Mesendoderm (in vitro differentiated cells): ENCODE data around the gene NTRK3.

Experiments
- DNase-seq: peaks from one replicate; pipeline ENCODE4 v3.0.0; 2013
- H2AK5ac ChIP-seq: 2 replicates; pipeline ENCODE4 v1.6.1; 2013; ENCODE audit warnings: low read length, inconsistent platforms
- H2BK120ac ChIP-seq: 2 replicates; pipeline ENCODE4 v1.6.1; 2013; ENCODE audit warnings: low read depth, mild to moderate bottlenecking, low read length, moderate library complexity, mixed read lengths
- H2BK15ac ChIP-seq: replicated peaks from 2 replicates; pipeline ENCODE4 v1.6.1; 2013; ENCODE audit warnings: low read depth, mild to moderate bottlenecking, moderate library complexity
- H2BK5ac ChIP-seq: 2 replicates; pipeline ENCODE4 v1.6.1; 2013; ENCODE audit warnings: low read length, inconsistent platforms
- H3K18ac ChIP-seq: 2 replicates; pipeline ENCODE4 v1.6.1; 2013; ENCODE audit warnings: mild to moderate bottlenecking, low read length, mixed read lengths
- H3K23ac ChIP-seq: one replicate; pipeline ENCODE4 v1.6.1; 2013; ENCODE audit warnings: low read length
- H3K27ac ChIP-seq: 2 replicates; pipeline ENCODE4 v1.5.1; 2013; ENCODE audit warnings: low read depth, mild to moderate bottlenecking, inconsistent platforms, low read length, moderate library complexity
- H3K27me3 ChIP-seq: 2 replicates; pipeline ENCODE4 v1.6.1; 2013; ENCODE audit warnings: low read length, control low read depth, mild to moderate bottlenecking, inconsistent platforms; ENCODE audit not compliant: insufficient read depth, poor library complexity
- H3K36me3 ChIP-seq: 2 replicates; pipeline ENCODE4 v1.6.1; 2013; ENCODE audit warnings: low read length, inconsistent platforms; ENCODE audit not compliant: control insufficient read depth, insufficient read depth
- H3K4ac ChIP-seq: one replicate; pipeline ENCODE4 v1.6.1; 2013; ENCODE audit warnings: low read depth, mild to moderate bottlenecking, low read length, moderate library complexity
- H3K4me1 ChIP-seq: 2 replicates; pipeline ENCODE4 v1.6.1; 2013; ENCODE audit warnings: low read depth, low read length, inconsistent platforms; ENCODE audit not compliant: control insufficient read depth
- H3K4me2 ChIP-seq: 2 replicates; pipeline ENCODE4 v1.6.1; 2013; ENCODE audit warnings: low read length
- H3K4me3 ChIP-seq: 2 replicates; pipeline ENCODE4 v1.5.1; 2013; ENCODE audit warnings: mild to moderate bottlenecking, low read length
- H3K56ac ChIP-seq: one replicate; pipeline ENCODE4 v1.6.1; 2013; ENCODE audit warnings: low read length
- H3K79me1 ChIP-seq: 2 replicates; pipeline ENCODE4 v1.6.1; 2013; ENCODE audit warnings: low read length, inconsistent platforms
- H3K79me2 ChIP-seq: 2 replicates; pipeline ENCODE4 v1.6.1; 2013; ENCODE audit warnings: mild to moderate bottlenecking, low read length; ENCODE audit not compliant: control insufficient read depth, insufficient read depth
- H3K9ac ChIP-seq: 2 replicates; pipeline ENCODE4 v1.6.1; 2013; ENCODE audit warnings: low read length, inconsistent platforms
- H4K5ac ChIP-seq: one replicate; pipeline ENCODE4 v1.6.1; 2013; ENCODE audit warnings: low read length
- H4K8ac ChIP-seq: one replicate; pipeline ENCODE4 v1.6.1; 2013; ENCODE audit warnings: low read depth, mild to moderate bottlenecking, control low read depth, low read length, moderate library complexity
- WGBS: extraction: QIAGEN DNeasy Blood & Tissue Kit; methylation state at CpG from one replicate; pipeline ENCODE4 v1.1.7; 2013; ENCODE audit warnings: low lambda C conversion rate, missing lambda C conversion rate; ENCODE audit not compliant: insufficient coverage; ENCODE audit errors: extremely low coverage; 5-methylcytosine and 5-hydroxymethylcytosine counted together

Gene NTRK3

DNA sequence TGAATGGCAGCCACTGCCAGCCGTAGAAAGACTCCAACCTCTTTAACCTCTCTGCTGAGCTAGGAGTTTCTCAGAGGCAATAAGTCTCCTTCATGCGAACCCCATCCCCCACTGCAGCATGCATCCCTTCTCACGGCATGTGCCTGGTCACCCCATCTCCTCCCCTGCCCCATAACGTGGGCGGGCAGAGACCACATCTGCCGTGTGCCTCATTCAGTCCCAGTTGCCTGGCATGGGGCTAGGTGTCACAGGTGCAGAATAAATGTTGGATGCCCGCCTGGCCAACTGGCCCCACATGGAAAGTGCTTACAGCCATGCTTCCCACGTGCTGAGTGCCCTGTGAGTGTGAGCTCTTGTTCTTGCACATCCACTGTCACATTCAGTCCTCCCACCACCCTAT lies 43.5 kb upstream of the NTRK3 start:
- H3K36me3 ChIP-seq, result no peaks in the 10 kb centered on the region
- H2BK120ac ChIP-seq, result no peak overlapping the region
- H3K9ac ChIP-seq, result no peak overlapping the region
- no CpG with 5 or more reads among the region's 8 CpGs for WGBS
- H4K5ac ChIP-seq, result no peak overlapping the region
- H4K8ac ChIP-seq, result no peak overlapping the region
- H3K4me1 ChIP-seq, result no peaks in the 10 kb centered on the region
- no peaks in the 10 kb centered on the region for H3K27me3 ChIP-seq
- no peak overlapping the region for H3K18ac ChIP-seq
- H3K27ac ChIP-seq, result no peak overlapping the region
- no peak overlapping the region for H2BK15ac ChIP-seq
- H3K79me1 ChIP-seq, result no peaks in the 10 kb centered on the region
- no peak overlapping the region for H2BK5ac ChIP-seq
- H3K4me2 ChIP-seq, result no peak overlapping the region
- no peaks in the 10 kb centered on the region for H3K79me2 ChIP-seq
- H3K23ac ChIP-seq, result no peak overlapping the region
- no peak for DNase-seq
- H3K4ac ChIP-seq, result no peak overlapping the region
- no peak overlapping the region for H3K56ac ChIP-seq
- no peak overlapping the region for H2AK5ac ChIP-seq
- no peak overlapping the region for H3K4me3 ChIP-seq

DNA sequence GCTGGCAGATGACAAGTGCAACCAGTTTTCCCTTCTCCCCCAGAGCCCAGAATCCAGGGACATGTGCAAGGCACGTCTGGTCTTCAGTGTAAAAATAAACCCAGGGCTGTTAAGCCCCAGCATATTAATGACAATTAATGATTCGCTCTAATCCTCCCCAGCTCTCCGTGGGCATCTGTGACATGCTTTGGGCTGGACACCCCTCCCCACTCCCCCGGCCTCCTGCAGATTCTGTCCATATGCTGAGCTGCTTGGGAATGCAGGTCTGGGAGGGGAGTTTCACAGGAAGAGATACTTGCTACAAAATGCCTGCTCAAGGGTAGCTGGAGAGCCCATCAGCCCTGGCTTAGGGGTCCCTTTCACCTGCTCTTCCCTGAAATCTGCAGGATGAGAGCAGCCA lies 43.0 kb upstream of the NTRK3 start:
- Histone ChIP-seq H3K23ac (no peak overlapping the region), H3K56ac (no peak overlapping the region), H3K9ac (no peak overlapping the region), H3K27ac (no peak overlapping the region), H3K4ac (no peak overlapping the region), H3K36me3 (no peaks in the 10 kb centered on the region), H3K79me1 (no peaks in the 10 kb centered on the region), H4K5ac (no peak overlapping the region), H3K4me3 (no peak overlapping the region), H3K18ac (no peak overlapping the region), H2BK15ac (no peak overlapping the region), H2BK5ac (no peak overlapping the region), H3K4me2 (no peak overlapping the region), H3K27me3 (no peaks in the 10 kb centered on the region), H3K4me1 (no peaks in the 10 kb centered on the region), H2AK5ac (no peak overlapping the region), H4K8ac (no peak overlapping the region), H2BK120ac (no peak overlapping the region), H3K79me2 (no peaks in the 10 kb centered on the region)
- no CpG with 5 or more reads among the region's 4 CpGs for WGBS
- DNase-seq, result peak; percentile 23

DNA sequence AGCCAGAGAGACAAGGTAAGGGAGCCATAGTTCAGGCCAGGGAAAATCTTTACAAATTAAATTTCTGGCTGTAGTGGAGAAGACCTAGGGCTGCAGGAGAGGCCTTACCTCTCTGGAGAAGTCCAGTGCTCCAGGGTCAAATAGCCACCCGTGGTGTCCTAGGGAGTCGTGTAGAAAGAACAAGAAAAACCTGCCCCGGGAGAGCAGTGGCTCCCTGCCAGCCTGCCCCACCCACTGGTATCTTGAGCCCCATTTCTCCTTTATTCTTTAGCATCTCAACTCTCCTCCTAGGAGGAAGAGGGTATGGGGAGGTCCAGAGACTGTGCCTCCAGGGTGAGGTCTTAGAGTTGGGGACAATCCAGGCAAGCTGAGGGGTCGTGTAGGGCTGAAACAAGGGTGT lies 32.1 kb upstream of the NTRK3 start:
- no peaks in the 10 kb centered on the region for H3K27me3 ChIP-seq
- no peak overlapping the region for H3K27ac ChIP-seq
- no peaks in the 10 kb centered on the region for H3K79me2 ChIP-seq
- DNase-seq, result no peak
- WGBS, result no CpG with 5 or more reads among the region's 4 CpGs
- H2AK5ac ChIP-seq, result no peak overlapping the region
- H3K9ac ChIP-seq, result no peak overlapping the region
- no peak overlapping the region for H3K18ac ChIP-seq
- no peaks in the 10 kb centered on the region for H3K79me1 ChIP-seq
- no peak overlapping the region for H3K4me3 ChIP-seq
- no peaks in the 10 kb centered on the region for H3K36me3 ChIP-seq
- no peak overlapping the region for H3K4me2 ChIP-seq
- no peak overlapping the region for H2BK120ac ChIP-seq
- H2BK15ac ChIP-seq, result no peak overlapping the region
- H3K23ac ChIP-seq, result no peak overlapping the region
- H3K4ac ChIP-seq, result no peak overlapping the region
- no peak overlapping the region for H2BK5ac ChIP-seq
- no peak overlapping the region for H4K5ac ChIP-seq
- H4K8ac ChIP-seq, result no peak overlapping the region
- H3K4me1 ChIP-seq, result no peaks in the 10 kb centered on the region
- no peak overlapping the region for H3K56ac ChIP-seq

DNA sequence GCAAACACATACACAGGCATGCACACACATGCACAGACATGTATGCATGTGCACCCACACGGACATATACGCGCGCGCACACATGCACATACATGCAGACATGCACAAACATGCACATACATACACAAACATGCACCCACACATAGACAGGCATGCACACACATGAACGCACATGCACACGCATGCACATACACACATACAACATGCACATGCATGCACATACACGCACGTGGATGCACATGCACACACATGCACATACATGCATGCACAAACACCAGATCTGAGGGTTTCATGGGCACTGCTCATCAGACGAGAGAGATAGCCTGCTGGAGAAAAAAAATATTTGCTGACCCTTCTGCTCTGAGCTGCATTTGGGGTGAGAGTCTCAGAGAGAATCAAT lies 31.7 kb upstream of the NTRK3 start:
- H3K36me3 ChIP-seq, result no peaks in the 10 kb centered on the region
- no peaks in the 10 kb centered on the region for H3K79me1 ChIP-seq
- no peak overlapping the region for H3K4ac ChIP-seq
- no peaks in the 10 kb centered on the region for H3K79me2 ChIP-seq
- H3K56ac ChIP-seq, result no peak overlapping the region
- H3K27ac ChIP-seq, result no peak overlapping the region
- H2BK5ac ChIP-seq, result no peak overlapping the region
- H3K23ac ChIP-seq, result no peak overlapping the region
- H3K4me2 ChIP-seq, result no peak overlapping the region
- no peaks in the 10 kb centered on the region for H3K27me3 ChIP-seq
- H3K9ac ChIP-seq, result no peak overlapping the region
- DNase-seq, result no peak
- WGBS, result no CpG with 5 or more reads among the region's 10 CpGs
- H3K18ac ChIP-seq, result no peak overlapping the region
- H2BK15ac ChIP-seq, result no peak overlapping the region
- H4K8ac ChIP-seq, result no peak overlapping the region
- H3K4me1 ChIP-seq, result no peaks in the 10 kb centered on the region
- no peak overlapping the region for H4K5ac ChIP-seq
- H2AK5ac ChIP-seq, result no peak overlapping the region
- H2BK120ac ChIP-seq, result no peak overlapping the region
- no peak overlapping the region for H3K4me3 ChIP-seq

DNA sequence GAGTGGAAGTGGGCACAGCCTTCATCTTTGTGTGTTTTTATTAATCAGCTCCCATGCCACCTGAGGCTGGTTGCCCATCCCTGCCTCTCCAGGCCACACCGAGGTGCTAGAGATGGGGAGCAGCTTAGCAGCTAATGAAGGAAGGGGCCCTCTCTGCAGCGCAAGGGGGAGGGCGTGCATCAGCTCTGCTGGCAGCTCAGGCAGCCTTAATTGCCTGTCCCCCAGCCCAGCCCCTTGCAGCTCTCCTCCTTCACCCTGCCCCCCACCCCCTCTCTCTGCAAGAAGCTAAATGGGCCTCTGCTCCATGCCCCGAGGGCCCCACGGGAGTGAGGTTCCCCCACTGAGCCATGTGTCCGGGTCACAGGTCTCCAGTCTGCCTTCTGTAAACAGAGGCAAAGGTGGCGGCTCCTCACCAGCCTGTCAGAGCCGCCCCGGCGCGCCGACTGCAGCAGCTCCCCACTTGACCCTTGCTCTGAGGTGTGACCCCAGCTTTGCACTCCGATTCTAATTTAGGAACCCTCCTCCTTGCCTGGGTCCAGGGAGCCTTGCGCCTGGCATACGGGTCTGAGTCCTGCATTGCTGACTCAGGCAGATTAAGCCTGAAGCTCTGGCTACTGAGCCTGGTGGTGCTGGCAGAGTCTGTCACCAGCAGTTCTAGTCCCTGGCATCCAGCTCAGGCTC lies 27.9 kb upstream of the NTRK3 start:
- no peak overlapping the region for H3K56ac ChIP-seq
- H3K36me3 ChIP-seq, result no peaks in the 10 kb centered on the region
- no peak overlapping the region for H2BK5ac ChIP-seq
- no peak overlapping the region for H4K8ac ChIP-seq
- no peak overlapping the region for H2BK120ac ChIP-seq
- H3K4me1 ChIP-seq, result no peaks in the 10 kb centered on the region
- no peak overlapping the region for H3K9ac ChIP-seq
- no peaks in the 10 kb centered on the region for H3K79me2 ChIP-seq
- no peaks in the 10 kb centered on the region for H3K79me1 ChIP-seq
- no peak overlapping the region for H2AK5ac ChIP-seq
- WGBS, result no CpG with 5 or more reads among the region's 15 CpGs
- peak; percentile 13 for DNase-seq
- no peak overlapping the region for H4K5ac ChIP-seq
- no peak overlapping the region for H3K4me3 ChIP-seq
- no peak overlapping the region for H3K23ac ChIP-seq
- H3K4ac ChIP-seq, result no peak overlapping the region
- H3K27ac ChIP-seq, result no peak overlapping the region
- H3K18ac ChIP-seq, result no peak overlapping the region
- H3K27me3 ChIP-seq, result no peaks in the 10 kb centered on the region
- H3K4me2 ChIP-seq, result no peak overlapping the region
- H2BK15ac ChIP-seq, result no peak overlapping the region

DNA sequence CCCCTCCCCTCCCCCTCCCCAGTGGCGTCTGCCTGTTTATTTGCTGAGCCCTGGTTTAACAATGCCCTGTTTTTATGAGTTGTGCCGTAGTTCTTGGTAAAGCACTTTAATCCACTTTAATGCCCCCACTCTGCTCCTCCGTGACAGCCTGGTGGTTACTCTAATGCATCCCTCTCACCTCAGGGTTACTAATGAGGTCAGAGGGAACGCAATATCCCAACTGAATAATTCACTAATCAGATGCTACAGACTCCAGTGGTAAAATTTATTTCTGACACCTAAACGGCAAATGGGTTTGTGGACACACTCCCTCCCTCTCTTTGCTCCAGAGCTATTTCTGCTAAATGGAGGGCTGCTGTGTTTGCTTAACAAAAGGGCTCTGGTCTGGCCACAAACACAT lies 26.1 kb upstream of the NTRK3 start:
- no peak for DNase-seq
- H3K27me3 ChIP-seq, result no peaks in the 10 kb centered on the region
- H3K4me2 ChIP-seq, result no peak overlapping the region
- no peak overlapping the region for H4K8ac ChIP-seq
- no peak overlapping the region for H3K9ac ChIP-seq
- WGBS, result no CpG with 5 or more reads among the region's 5 CpGs
- H3K36me3 ChIP-seq, result no peaks in the 10 kb centered on the region
- no peak overlapping the region for H4K5ac ChIP-seq
- no peak overlapping the region for H3K23ac ChIP-seq
- H3K79me1 ChIP-seq, result no peaks in the 10 kb centered on the region
- no peak overlapping the region for H2BK120ac ChIP-seq
- no peaks in the 10 kb centered on the region for H3K4me1 ChIP-seq
- no peak overlapping the region for H3K27ac ChIP-seq
- H3K4ac ChIP-seq, result no peak overlapping the region
- no peak overlapping the region for H3K18ac ChIP-seq
- no peak overlapping the region for H2BK5ac ChIP-seq
- H2BK15ac ChIP-seq, result no peak overlapping the region
- H3K56ac ChIP-seq, result no peak overlapping the region
- H2AK5ac ChIP-seq, result no peak overlapping the region
- H3K4me3 ChIP-seq, result no peak overlapping the region
- H3K79me2 ChIP-seq, result no peaks in the 10 kb centered on the region
